ENCODE data around the gene ZBED4.

ZBED4 gene

GRCh38 chr22:49886346-49887063, 32.9 kb downstream of the ZBED4 start:
- no peak for TF ChIP-seq CTCF (IDR thresholded peaks at IDR 0.05; ENCODE audit: insufficient read depth, low read depth, low read length, missing control alignments)
- no peak overlapping the region for H3K4me3 ChIP-seq (ENCODE audit: low read length)
- DNase-seq (ENCODE audit: low read depth): no peak

- TF ChIP-seq CTCF (IDR thresholded peaks at IDR 0.05; ENCODE audit: insufficient read depth, low read depth, low read length, missing control alignments): no peak
Measured at GRCh38 chr22:49887064-49887451, 33.4 kb downstream of the ZBED4 start.

GRCh38 chr22:49887702-49888101, 34.1 kb downstream of the ZBED4 start:
- DNase-seq (ENCODE audit: low read depth): no peak
- no peak overlapping the region for H3K4me3 ChIP-seq (ENCODE audit: low read length)
- no peak for TF ChIP-seq CTCF (IDR thresholded peaks at IDR 0.05; ENCODE audit: insufficient read depth, low read depth, low read length, missing control alignments)

More at GRCh38 chr22:49887064-49887451, 33.4 kb downstream of the ZBED4 start:
- H3K4me3 ChIP-seq (ENCODE audit: low read length): no peak overlapping the region
- no peak for DNase-seq (ENCODE audit: low read depth)

DNA sequence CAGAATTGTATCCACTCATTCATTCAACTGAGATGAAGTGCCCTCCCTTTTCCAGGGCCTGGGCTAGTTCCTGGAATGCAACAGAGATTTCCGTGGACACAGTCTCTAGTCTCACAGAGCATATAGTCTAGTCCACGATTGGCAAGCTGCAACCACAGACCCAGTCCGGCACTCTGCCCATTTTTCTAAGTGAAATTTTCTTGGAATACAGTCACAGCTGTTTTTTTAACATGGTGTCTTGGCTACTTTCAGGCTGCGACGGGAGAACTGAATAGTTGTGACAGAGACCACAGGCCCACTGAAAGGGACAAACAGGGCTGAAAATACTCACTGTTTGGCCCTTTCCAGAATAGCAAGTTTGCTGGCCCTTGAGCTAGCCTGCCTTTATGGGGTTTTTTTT, 35.4 kb downstream of the ZBED4 start:
- no peak for DNase-seq (ENCODE audit: low read depth)
- no peak overlapping the region for H3K4me3 ChIP-seq (ENCODE audit: low read length)
- no peak for TF ChIP-seq CTCF (IDR thresholded peaks at IDR 0.05; ENCODE audit: insufficient read depth, low read depth, low read length, missing control alignments)

DNA sequence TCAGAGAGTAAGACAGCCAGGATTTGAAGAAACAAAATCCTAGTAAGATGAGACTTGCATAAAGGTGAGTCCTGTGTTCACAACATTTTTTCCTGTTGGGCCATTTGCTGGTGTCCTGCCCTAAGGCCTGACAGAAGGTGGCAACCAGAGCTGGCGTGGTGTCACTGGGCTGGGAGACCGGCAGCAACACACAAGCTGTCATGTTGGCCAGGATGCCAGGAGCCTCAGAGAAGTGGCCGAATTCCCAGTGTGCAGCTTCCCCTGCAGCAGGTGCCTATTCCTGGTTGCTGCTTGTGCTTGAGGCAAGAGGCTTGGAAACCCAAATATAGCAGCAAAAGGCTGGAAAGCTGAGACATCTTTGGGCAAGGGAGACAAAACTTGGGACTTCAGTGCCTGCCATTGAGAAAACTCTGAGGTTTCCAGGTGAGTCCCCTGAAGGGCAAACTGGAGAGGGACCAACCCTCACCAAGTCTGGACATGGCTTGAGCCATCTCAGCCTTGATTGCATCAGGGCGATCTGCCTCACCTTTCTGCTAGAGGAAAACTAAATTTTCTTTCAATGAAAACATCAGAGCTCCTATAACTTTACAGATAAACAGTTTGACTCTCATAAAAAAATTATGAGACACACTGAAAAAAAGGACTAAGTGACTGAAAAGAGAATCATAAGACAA, 38.7 kb downstream of the ZBED4 start:
- DNase-seq (ENCODE audit: low read depth): no peak
- no peak overlapping the region for H3K4me3 ChIP-seq (ENCODE audit: low read length)
- TF ChIP-seq CTCF (IDR thresholded peaks at IDR 0.05; ENCODE audit: insufficient read depth, low read depth, low read length, missing control alignments): no peak

DNA sequence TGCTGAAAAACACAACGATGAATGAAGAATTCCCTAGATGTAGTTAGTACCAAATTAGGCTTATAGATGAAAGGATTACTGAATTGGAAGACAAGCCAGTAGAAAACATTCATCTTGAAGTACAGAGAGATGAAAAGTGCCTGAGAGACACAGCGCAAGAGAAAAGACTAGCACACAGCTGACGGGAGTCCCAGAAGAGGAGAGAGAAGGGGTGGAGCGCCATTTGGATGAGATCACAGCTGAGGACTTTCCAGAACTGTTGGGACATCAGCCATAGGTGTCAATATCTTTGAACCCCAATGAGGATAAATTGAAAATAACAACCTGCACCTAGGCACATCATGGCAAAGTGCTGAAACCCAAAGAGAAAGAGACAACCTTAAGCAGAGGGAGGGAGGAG, 39.4 kb downstream of the ZBED4 start:
- DNase-seq (ENCODE audit: low read depth): no peak
- H3K4me3 ChIP-seq (ENCODE audit: low read length): no peak overlapping the region
- TF ChIP-seq CTCF (IDR thresholded peaks at IDR 0.05; ENCODE audit: insufficient read depth, low read depth, low read length, missing control alignments): no peak
